Gastrocnemius medialis (tissue), 4 donors: ENCODE measurements around the gene DMRT3. TPM values are rescaled to one million over a fixed set of nuclear protein-coding genes. Genes with fewer than 3 reads are reported as not detected.

Experiments
- ATAC-seq, 2 donors: fragments of 150-250 bp; one replicate each; pipeline ENCODE4 v1.9.1; 2016
- DNase-seq, 2 donors: peaks; one replicate each; pipeline ENCODE4 v3.0.0-alpha.2; 2019
- H3K27ac ChIP-seq, 4 donors: fragments of 200-600 bp; sonication (generic); 1 replicate in 1 of 4; 2 replicates in 3 of 4; pipeline ENCODE4 v1.5.1; 2016 to 2018; ENCODE audit warnings: mild to moderate bottlenecking in 2 of 4, moderate library complexity in 1 of 4
- H3K27me3 ChIP-seq, 3 donors: fragments of 200-600 bp; sonication (generic) in 2 of 3; 1 replicate in 1 of 3; 2 replicates in 2 of 3; pipeline versions ENCODE4 v1.5.1 to v1.6.0; 2016 to 2019; ENCODE audit warnings: mild to moderate bottlenecking in 1 of 3, moderate library complexity in 1 of 3
- H3K36me3 ChIP-seq, 2 donors: fragments of 200-600 bp; sonication (generic) in 1 of 2; one replicate each; pipeline ENCODE4 v1.5.1; 2017 to 2018
- H3K4me1 ChIP-seq, 2 donors: fragments of 200-600 bp; sonication (generic) in 1 of 2; one replicate each; pipeline ENCODE4 v1.5.1; 2016 to 2017; ENCODE audit warnings: mild to moderate bottlenecking in 2 of 2
- H3K4me3 ChIP-seq, 4 donors: fragments of 200-600 bp; sonication (generic) in 3 of 4; 1 replicate in 1 of 4; 2 replicates in 3 of 4; pipeline ENCODE4 v1.5.1; 2016 to 2019; ENCODE audit warnings: mild to moderate bottlenecking in 2 of 4
- H3K9me3 ChIP-seq, 3 donors: fragments of 200-600 bp; sonication (generic) in 2 of 3; 1 replicate in 1 of 3; 2 replicates in 2 of 3; pipeline ENCODE4 v1.5.1; 2016 to 2019
- POLR2A ChIP-seq, 2 donors: fragments of 450-650 bp; IDR thresholded peaks; one replicate each; pipeline ENCODE4 v1.6.1; 2017; ENCODE audit warnings: antibody characterized with exemption in 2 of 2, mild to moderate bottlenecking in 2 of 2, moderate library complexity in 2 of 2
- in situ Hi-C, 4 donors: fragments of 200-750 bp; cut with MboI; loops; one replicate each; pipeline versions ENCODE4 v1.15.0 to v1.8.0; 2017; ENCODE audit warnings: low sequenced_read_pairs in 4 of 4
- intact Hi-C: fragments of 100-400 bp; cut with DNase I; formaldehyde crosslinking; loops from one replicate; pipeline ENCODE4 v1.15.1; 2023; ENCODE audit warnings: low total_unique reads
- total RNA-seq, 4 donors: library from RNA; depleted of rRNA; stranded (reverse); fragments of >200 nt; gene quantifications; one replicate each; pipeline versions ENCODE4 v1.1.0 to v1.2.3, GENCODE V29; 2016
- TF ChIP-seq, protein P1 (sequence below), 5 experiments: fragments of 450-650 bp in 3 of 5; fragments of 200-600 bp in 2 of 5; sonication (generic) in 2 of 5; IDR thresholded peaks in 4 of 5; conservative IDR thresholded peaks in 1 of 5; 1 replicate in 4 of 5; 2 replicates in 1 of 5; pipeline ENCODE4 v1.5.1; 2016 to 2019; ENCODE audit warnings: antibody characterized with exemption in 5 of 5, mild to moderate bottlenecking in 3 of 5, moderate library complexity in 3 of 5

Gene DMRT3
- total RNA-seq, 4 donors from 2014 or later, result 0.24 to 0.36 (median 0.31) TPM

DNA sequence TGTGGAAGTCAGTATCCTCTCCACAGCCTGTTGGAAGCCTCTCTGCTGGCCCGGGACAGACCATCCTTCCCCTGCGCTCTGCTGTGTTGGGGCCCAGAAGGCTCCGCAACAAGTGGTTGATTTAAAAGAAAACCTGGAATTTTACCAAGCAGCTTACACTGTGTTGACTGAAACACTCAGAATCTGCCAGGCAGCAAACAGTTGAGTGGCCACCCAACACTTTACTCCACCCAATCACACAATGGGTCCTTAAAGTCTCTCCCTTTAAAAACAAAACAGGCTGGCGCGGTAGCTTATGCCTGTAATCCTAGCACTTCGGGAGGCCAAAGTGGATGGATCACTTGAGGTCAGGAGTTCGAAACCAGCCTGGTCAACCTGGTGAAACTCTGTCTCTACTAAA is 28.0 kb upstream of the DMRT3 start:
- no peak for ATAC-seq
- no peak overlapping the region for H3K4me3 ChIP-seq

DNA sequence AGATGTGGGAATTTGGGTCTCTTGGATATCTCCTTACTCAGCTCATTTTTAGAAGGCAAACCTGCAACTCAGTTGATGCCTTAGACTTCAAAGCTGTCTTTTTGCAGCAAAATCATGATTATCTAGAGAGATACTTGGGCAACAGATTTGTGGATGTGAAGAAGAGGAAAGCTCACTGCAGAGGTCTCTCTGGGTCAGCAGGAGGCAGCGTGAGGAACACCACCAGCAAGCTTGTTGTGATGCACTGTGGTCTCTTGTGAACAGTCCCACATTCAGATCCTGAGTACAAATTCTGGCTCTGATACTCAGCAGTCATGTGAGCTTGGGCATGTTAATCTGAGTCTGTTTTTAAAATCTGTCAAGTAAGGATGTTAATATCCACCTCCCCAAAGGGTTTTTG is 26.3 kb upstream of the DMRT3 start:
- H3K27me3 ChIP-seq, result peaks cover 0 to 7% (median 7%) of the 10 kb centered on the region in 3 donors

More for the DNA sequence above, 28.0 kb upstream of the DMRT3 start:
- no peaks in the 10 kb centered on the region for H3K4me1 ChIP-seq
- H3K9me3 ChIP-seq, result no peaks in the 10 kb centered on the region
- TF ChIP-seq POLR2A (IDR thresholded peaks at IDR 0.05), result no peak
- TF ChIP-seq, protein P1, sequence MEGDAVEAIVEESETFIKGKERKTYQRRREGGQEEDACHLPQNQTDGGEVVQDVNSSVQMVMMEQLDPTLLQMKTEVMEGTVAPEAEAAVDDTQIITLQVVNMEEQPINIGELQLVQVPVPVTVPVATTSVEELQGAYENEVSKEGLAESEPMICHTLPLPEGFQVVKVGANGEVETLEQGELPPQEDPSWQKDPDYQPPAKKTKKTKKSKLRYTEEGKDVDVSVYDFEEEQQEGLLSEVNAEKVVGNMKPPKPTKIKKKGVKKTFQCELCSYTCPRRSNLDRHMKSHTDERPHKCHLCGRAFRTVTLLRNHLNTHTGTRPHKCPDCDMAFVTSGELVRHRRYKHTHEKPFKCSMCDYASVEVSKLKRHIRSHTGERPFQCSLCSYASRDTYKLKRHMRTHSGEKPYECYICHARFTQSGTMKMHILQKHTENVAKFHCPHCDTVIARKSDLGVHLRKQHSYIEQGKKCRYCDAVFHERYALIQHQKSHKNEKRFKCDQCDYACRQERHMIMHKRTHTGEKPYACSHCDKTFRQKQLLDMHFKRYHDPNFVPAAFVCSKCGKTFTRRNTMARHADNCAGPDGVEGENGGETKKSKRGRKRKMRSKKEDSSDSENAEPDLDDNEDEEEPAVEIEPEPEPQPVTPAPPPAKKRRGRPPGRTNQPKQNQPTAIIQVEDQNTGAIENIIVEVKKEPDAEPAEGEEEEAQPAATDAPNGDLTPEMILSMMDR (IDR thresholded peaks at IDR 0.05 in 4 of 5, conservative IDR thresholded peaks at IDR 0.05 in 1 of 5), result no peak
- H3K36me3 ChIP-seq, result no peaks in the 10 kb centered on the region
- H3K27me3 ChIP-seq, result peaks cover 0 to 4% (median 3%) of the 10 kb centered on the region in 3 donors
- DNase-seq, result no peak
- in situ Hi-C loops, result no loop called here
- H3K27ac ChIP-seq, result no peak overlapping the region
- intact Hi-C loops, result no loop called here

DNA sequence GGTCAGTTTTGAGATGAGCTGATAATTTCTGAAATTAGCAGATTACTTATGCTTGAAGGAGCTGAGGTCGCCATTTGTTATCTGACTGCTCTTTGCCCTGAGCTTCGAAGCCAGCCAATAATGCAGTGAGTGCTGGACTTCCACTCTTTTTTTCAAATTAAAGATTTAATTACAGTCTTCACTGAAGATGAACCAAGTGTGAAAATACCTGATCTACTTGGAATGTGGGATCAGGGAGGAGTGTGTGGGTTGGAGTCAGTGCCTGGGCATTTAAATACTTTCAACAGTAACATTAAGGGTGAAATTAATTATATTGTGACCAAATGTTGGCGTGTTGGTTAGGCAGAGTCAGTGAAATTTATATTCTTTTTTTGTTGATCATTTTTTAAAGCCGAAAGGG is 23.9 kb upstream of the DMRT3 start:
- no peak for ATAC-seq
- peaks cover 0 to 10% (median 7%) of the 10 kb centered on the region in 3 donors for H3K27me3 ChIP-seq
- intact Hi-C loops, result no loop called here

More for the DNA sequence above, 26.3 kb upstream of the DMRT3 start:
- in situ Hi-C loops, result no loop called here
- DNase-seq (no peak), ATAC-seq (no peak)
- Histone ChIP-seq H3K4me3 (no peak overlapping the region), H3K4me1 (no peaks in the 10 kb centered on the region), H3K36me3 (no peaks in the 10 kb centered on the region), H3K9me3 (no peaks in the 10 kb centered on the region), H3K27ac (no peak overlapping the region)
- TF ChIP-seq, protein P1 (IDR thresholded peaks at IDR 0.05 in 4 of 5, conservative IDR thresholded peaks at IDR 0.05 in 1 of 5), result no peak
- TF ChIP-seq POLR2A (IDR thresholded peaks at IDR 0.05), result no peak
- intact Hi-C loops, result no loop called here

DNA sequence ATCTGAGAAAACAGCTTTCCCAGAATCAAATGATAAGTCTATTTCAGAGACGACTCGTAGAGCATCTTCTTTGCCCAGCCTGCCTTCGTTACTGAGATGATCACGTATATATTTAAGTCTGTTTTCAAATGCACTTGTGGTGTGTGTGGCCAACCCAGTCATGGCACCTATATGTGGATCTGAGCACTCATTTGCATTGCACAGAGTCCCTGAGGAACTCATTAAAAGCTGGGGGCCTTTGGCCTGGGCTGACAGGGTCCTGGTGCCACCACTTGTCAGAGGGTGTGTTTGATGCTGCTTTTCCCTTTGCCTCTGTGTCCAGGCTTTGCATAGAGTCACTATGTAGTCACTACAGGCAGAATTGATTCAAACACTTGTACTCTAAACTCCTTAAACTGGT is 17.4 kb upstream of the DMRT3 start:
- ATAC-seq, result no peak
- H3K36me3 ChIP-seq, result no peaks in the 10 kb centered on the region
- no peak overlapping the region for H3K4me3 ChIP-seq
- no peak for TF ChIP-seq POLR2A (IDR thresholded peaks at IDR 0.05)
- TF ChIP-seq, protein P1 (IDR thresholded peaks at IDR 0.05 in 4 of 5, conservative IDR thresholded peaks at IDR 0.05 in 1 of 5), result no peak
- H3K27me3 ChIP-seq, result peaks cover 0 to 10% (median 0%) of the 10 kb centered on the region in 3 donors
- H3K9me3 ChIP-seq, result no peaks in the 10 kb centered on the region
- no peaks in the 10 kb centered on the region for H3K4me1 ChIP-seq
- in situ Hi-C loops (no loop called here), intact Hi-C loops (no loop called here)
- DNase-seq, result no peak
- no peak overlapping the region for H3K27ac ChIP-seq

More for the DNA sequence above, 23.9 kb upstream of the DMRT3 start:
- H3K36me3 ChIP-seq, result no peaks in the 10 kb centered on the region
- no peak overlapping the region for H3K27ac ChIP-seq
- TF ChIP-seq, protein P1 (IDR thresholded peaks at IDR 0.05 in 4 of 5, conservative IDR thresholded peaks at IDR 0.05 in 1 of 5), result no peak
- TF ChIP-seq POLR2A (IDR thresholded peaks at IDR 0.05), result no peak
- no peaks in the 10 kb centered on the region for H3K4me1 ChIP-seq
- H3K4me3 ChIP-seq, result no peak overlapping the region
- in situ Hi-C loops, result no loop called here
- no peaks in the 10 kb centered on the region for H3K9me3 ChIP-seq
- no peak for DNase-seq

DNA sequence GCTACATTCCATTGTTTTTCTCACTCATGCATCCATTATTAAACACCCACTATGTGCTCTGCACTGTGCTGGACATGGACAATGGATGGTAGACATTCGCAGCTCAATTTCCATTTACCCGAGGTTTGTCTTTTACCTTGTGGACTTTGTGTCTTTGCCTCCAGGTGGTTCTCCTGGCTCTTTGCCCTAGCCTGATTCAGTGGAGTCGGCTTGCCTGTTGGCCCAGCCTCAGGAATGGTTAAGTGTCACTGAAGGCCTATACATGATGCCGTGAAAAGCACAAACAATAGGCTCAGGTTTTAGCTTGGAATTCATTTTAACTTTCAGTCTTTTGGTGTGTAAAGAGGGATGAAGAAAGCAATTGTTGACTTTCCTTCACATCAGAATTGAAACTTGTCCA is 16.5 kb upstream of the DMRT3 start:
- TF ChIP-seq POLR2A (IDR thresholded peaks at IDR 0.05), result no peak
- TF ChIP-seq, protein P1 (IDR thresholded peaks at IDR 0.05 in 4 of 5, conservative IDR thresholded peaks at IDR 0.05 in 1 of 5), result no peak
- DNase-seq (no peak), ATAC-seq (no peak)
- H3K4me3 ChIP-seq, result no peak overlapping the region
- intact Hi-C loops (no loop called here), in situ Hi-C loops (no loop called here)
- no peak overlapping the region for H3K27ac ChIP-seq
- H3K4me1 ChIP-seq, result no peaks in the 10 kb centered on the region
- H3K27me3 ChIP-seq, result peaks cover 0 to 13% (median 3%) of the 10 kb centered on the region in 3 donors
- H3K36me3 ChIP-seq, result no peaks in the 10 kb centered on the region
- no peaks in the 10 kb centered on the region for H3K9me3 ChIP-seq
